GM23248 (cell line): ENCODE data around the gene MEX3D.

ENCODE experiments used
- EZH2 ChIP-seq: fragments of 200-600 bp; sonication (generic); IDR thresholded peaks from 2 replicates; pipeline ENCODE4 v1.6.1; 2018; ENCODE audit warnings: antibody characterized with exemption, mild to moderate bottlenecking; ENCODE audit not compliant: insufficient read depth, poor library complexity, severe bottlenecking
- EZH2phosphoT487 ChIP-seq: fragments of 200-600 bp; sonication (generic); IDR thresholded peaks from 2 replicates; pipeline ENCODE4 v1.6.1; 2018; ENCODE audit warnings: antibody characterized with exemption, moderate library complexity, mild to moderate bottlenecking, low read depth; ENCODE audit not compliant: insufficient read depth

DNA sequence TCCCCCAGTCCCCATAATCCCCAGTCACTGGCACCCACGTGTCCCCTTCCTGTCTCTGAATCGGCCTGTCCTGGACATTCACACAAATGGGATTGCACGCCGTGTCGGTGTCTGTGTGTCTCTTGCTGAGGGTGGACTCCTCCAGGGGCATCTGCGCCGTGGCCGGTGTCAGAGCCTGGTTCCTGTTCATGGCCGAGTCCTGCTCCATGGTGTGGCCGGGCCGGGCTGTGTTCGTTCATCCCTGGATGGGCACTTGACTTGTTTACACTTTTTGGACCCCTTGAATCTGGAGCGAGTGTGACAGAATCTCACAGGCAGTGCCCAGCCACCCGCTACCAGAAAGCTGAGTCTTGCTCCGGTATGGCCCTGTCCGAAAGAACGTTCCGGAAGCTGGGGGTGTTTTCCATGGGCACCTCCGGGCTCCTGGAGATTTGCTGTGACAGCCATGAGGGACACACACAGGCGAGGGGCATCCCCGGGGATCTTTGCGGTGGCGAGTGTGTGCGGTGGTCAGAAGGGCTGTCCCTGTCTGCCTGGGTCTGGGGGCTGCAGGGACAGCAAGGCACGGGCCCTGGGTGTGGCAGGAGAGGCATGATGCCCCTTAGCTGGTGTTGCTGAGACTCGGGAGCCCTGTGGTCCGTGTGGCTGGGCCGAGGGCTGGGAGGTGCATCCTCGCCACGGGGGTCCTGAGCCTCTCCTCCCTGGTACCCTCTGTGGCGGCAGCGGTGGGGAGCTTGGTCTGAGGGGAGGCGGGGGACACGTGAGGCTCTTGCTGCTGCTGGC, 6.4 kb upstream of the MEX3D start:
- TF ChIP-seq EZH2 (no peak), EZH2phosphoT487 (no peak)
